Head of caudate nucleus (tissue), 42 donors: Measurements from ENCODE around the gene LAMB3.
"Not testable (repeated sequence)": the region's sequence is repeated elsewhere in the genome, so short reads cannot be mapped to it uniquely, and the experiment has no call there.

Experiments used
- DNase-seq, 42 donors: peaks; one replicate each; pipeline versions ENCODE4 v3.0.0 to v3.0.0-alpha.2; 2020 to 2021; ENCODE audit warnings: mixed read lengths in 7 of 42
- intact Hi-C: fragments of 100-400 bp; cut with DNase I; formaldehyde crosslinking; loops from one replicate; pipeline ENCODE4 v1.15.0; 2022

LAMB3 gene

DNA sequence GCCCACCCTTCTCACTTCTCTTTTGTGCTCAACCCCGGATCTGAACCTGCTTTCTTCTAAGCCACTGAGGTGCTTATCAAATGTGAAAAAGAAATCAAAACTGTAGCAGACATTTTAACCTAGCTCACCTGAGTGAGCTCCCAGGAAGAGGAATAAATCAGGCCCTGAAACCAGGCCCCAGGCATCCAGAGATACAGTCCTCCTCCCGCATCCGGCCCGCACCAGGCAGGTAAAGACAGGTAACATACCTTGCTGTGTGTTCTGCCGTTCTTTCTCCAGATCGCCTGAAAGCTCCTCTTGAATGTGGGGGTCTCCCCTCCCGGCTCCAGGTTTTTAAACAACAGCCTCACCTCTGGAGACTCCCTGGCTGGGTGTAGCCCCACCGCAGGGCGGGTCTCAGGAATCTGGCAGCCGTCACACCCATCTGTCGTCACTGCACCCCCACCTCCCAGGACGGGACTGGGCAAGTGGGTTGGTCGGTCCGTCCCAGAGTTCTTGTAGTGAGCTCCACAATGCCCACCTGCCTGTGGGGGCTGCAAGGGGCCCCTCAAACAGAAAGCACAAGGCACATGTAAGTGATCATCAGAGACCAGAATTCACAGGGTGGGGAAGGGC is at the start of gene LAMB3:
TSS of gene LAMB3 (minus strand) at position 305 of the 615 bp plus-strand sequence. CDS start 1,481 bp downstream, outside the sequence.
- DNase-seq, result no peak
- intact Hi-C loops, result no loop called here

DNA sequence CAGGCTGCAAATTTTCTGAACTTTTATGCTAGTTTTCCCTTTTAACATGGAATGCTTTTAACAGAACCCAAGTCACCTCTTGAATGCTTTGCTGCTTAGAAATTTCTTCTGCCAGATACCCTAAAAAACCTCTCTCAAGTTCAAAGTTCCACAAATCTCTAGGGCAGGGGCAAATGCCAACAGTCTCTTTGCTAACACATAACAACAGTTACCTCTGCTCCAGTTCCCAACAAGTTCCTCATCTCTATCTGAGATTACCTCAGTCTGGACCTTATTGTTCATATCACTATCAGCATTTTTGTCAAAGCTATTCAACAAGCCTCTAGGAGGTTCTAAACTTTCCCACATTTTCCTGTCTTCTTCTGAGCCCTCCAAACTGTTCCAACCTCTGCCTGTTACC is 48.5 kb upstream of the LAMB3 start:
- intact Hi-C loops, result not testable (repeated sequence)
- peak in 1 of 42 donors; percentile 12 for DNase-seq

DNA sequence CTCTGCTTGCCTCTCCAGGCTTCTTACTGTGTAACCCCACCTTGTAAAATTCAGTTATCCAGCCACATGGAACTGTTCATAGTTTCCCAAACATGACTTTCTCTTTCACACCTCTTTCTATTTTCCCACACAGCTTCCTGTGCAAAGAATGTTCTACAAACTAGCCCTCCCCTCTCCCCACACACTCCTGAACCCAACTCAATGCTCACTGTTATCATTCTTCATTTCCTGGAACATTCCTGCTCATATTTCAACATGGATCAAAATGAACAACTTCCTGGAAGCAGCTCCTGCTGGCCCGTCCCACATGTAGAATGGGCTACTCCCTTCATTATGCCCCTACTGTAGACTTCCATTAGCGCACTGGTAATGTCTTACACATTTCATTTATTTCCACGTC is 44.9 kb upstream of the LAMB3 start:
- DNase-seq, result peak in 1 of 42 donors; percentile 9
- intact Hi-C loops, result no loop called here

DNA sequence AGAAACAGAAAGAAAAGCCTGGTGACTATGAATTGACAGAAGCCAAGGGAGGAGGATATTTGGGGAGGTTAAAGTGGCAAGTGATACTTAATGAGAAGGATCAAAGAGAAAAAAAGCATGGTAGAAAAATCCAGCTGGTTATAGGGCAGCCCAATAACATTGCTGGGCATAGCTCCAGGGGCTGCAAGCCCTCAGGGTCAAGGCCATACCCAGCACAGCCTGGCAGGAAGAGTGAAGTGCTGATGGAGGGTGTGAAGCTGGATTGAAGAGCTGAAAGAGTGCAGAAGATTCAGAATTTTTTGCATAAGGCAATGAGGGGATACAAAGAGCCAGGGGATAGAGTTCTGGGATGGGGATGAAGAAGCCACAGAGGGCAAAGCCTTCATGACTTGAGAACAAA is 44.4 kb upstream of the LAMB3 start:
- intact Hi-C loops, result no loop called here
- no peak for DNase-seq

DNA sequence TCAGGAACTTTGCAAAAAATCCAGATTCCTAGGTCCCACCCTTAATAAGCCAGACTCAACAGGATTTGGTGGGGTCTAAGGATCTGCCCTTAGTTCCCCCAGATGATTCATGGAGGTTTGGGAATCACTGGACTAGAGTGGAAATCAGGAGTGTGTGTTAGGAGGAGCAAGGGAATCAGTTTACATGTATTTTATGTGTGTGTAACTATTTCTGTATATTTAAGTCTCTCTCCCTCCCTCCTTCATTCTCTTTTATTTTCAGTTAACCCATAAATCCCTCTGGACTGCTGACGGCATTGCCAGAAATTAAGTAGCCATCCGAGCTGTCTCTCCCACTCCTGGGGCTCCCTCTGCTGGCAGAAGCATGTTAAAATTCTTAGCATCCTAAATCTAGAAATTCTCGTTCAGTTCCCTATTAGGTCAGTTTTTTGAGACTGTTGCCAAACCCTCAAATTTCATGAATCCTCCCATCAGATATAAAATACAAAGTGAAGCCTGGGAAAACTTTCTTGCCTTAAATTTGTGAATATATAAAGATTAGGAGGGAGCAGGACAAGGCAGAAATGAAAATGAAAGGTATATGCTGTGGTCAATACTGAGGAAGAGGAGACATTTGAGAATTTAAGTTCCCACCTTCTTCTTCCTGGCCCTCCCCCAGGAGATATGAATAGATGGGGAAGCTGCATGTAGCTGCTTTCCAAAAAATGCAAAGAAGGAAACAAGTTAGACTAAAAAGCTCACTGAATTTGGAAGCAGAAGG is 40.7 kb upstream of the LAMB3 start:
- DNase-seq, result peak; percentile 47 to 94 (median 81)
- intact Hi-C loops, result loop anchor here (5.0 kb wide), 3 partner anchors 51 to 101 kb away; no protein-coding TSS in a partner anchor

DNA sequence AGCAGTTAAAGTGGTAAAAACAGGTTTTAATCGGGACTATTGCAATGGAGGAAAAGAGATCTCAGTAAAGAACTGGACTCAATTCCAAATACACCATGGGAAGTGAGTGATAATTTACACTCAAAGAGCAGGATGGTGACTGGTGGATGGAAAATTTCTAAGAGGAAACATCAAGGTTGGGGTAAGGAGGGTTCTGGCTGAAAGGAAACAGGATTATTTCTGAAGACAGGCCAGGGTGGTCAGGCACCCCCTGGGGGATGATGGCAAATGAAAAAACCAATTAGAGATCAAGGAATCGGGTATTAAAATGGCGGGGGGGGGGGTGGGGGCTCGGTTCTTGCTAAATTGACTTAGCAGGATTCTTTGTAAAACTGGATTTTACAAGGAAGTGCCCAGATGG is 40.1 kb upstream of the LAMB3 start:
- intact Hi-C loops, result loop anchor here (5.0 kb wide), 3 partner anchors 50 to 100 kb away; no protein-coding TSS in a partner anchor
- no peak for DNase-seq

DNA sequence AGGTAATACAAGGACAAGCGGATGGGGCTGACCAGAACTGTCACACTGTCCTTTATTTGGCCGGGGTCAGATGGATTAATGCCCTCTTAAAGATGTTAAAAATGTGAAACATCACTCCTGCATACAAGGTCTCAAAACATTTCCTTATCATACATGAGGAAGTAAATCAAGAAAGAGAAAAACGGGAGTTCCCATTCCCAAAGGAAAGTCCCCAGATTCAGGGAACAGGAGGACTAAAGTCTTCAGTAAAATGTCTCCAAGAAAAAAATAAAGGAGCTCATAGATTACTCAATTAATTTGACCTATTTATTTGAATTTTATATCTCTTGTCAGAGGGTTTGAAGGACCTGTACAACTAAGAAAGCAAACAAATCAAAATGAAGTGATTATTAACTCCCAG is 39.0 kb upstream of the LAMB3 start:
- intact Hi-C loops, result loop anchor here (5.0 kb wide), 3 partner anchors 49 to 99 kb away; no protein-coding TSS in a partner anchor

DNA sequence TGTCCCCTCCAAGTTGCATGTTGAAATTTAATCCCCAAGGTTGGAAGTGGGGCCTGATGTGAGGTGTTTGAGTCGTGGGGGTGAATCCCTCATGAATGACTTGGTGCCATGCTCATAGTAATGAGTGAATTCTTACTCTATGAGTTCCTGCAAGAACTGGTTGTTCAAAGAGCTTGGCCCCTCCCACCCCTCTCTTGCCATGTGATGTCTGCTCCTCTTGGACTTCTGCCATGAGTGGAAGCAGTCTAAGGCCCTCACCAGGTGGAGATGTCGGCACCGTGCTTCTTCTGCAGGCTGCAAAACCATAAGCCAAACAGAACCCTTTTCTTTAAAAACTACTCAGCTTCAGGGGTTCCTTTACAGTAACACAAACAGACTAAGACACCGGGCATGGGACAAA is 37.3 kb upstream of the LAMB3 start:
- DNase-seq, result no peak
- intact Hi-C loops, result no loop called here

More for the DNA sequence above, 39.0 kb upstream of the LAMB3 start:
- DNase-seq, result no peak

DNA sequence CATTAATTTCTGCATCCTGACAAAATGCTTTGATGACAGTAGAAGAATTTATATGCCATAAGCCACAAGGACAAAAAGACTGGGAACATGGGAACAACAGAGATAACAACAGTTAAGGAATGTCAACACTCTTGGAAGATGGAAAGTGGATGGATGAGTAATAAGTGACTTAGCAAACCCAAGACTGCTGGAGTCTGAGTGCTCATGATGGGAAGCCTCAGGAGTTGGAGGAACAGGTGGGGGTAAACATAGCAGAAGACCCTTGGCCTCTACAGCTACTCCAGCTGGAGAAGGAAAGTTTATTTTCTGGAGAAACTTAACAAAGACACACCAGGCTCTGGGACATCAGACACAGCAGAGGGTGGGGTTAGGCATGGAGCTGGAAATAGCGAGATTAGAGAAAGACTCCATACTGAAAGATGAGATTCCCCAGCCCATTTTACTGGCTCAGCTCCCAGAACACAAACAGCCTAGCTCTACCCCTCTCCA is 36.6 kb upstream of the LAMB3 start:
- intact Hi-C loops, result no loop called here
- no peak for DNase-seq

DNA sequence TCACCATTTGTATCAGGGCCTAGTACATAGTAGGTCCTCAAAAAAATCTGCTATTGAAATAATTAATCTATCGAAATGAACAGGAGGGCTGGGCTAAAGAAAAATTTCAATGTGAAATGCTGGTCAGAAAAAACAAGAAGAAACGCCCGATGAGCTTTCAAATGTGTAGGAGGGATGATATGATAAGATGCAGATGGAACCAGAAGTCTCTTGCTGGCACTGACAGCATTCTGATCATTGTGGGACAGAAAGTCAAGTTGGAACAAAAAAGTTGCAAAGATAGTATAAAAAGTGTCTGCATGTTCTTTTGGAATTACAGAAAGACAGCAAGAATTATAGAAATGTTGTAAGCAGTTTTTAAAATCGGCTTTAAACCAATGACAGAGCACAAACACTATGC is 34.1 kb upstream of the LAMB3 start:
- intact Hi-C loops, result no loop called here
- no peak for DNase-seq

DNA sequence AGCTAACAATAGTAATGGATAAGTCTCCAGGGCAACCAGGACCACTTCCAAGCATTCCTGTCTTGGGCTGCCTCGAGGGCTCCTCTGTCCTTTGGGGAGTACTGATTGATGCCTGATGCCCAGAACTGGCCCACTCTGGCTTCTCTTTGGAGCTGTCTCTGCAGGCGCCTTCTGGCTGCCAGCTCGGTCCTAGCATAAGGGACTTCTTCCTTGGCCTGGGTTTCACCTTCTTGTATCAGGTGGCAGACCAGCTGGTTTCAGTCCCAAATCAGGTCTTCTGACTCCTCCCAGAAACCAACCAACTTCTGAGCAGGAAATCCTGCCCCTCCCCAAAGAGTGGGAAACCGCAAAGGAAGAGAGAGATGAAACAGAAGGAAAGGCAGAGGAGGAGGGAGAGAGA is 33.6 kb upstream of the LAMB3 start:
- DNase-seq, result no peak
- intact Hi-C loops, result no loop called here

DNA sequence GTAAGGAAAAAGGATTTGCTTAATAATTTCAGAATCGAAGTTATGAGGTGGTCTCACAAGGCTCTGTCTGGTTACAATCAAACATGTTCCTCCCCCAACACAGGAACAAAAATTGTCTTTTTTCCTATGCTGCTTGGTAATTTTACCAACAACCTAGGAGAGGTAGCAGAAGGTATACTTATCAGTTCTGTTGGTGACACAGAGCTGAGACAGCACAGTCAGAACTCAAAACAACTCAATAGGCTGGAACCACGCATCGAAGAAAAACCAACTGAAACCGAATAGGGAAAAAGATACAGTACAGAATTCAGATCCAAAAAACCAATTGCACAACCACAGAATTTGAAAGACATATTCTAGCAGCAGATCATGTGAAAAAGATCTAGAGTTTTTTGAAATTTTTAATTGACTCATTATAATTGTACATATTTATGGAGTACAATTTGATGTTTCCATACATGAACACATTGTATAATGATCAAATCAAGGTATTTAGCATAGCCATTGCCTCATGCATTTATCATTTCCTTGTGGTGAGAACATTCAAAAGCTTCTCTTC is 26.8 kb upstream of the LAMB3 start:
- intact Hi-C loops, result no loop called here

DNA sequence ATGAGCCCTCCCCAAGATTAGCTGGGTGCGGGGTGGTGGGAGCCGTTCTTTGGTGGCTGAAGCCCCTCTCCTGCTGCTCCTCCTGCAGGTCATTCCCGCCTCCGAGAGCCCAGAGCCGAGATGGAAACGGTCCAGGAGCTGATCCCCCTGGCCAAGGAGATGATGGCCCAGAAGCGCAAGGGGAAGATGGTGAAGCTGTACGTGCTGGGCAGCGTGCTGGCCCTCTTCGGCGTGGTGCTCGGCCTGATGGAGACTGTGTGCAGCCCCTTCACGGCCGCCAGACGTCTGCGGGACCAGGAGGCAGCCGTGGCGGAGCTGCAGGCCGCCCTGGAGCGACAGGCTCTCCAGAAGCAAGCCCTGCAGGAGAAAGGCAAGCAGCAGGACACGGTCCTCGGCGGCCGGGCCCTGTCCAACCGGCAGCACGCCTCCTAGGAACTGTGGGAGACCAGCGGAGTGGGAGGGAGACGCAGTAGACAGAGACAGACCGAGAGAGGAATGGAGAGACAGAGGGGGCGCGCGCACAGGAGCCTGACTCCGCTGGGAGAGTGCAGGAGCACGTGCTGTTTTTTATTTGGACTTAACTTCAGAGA is 23.4 kb upstream of the LAMB3 start:
- DNase-seq, result peak in 36 of 42 donors; percentile 8 to 66 (median 30)
- intact Hi-C loops, result no loop called here

More for the DNA sequence above, 26.8 kb upstream of the LAMB3 start:
- no peak for DNase-seq

DNA sequence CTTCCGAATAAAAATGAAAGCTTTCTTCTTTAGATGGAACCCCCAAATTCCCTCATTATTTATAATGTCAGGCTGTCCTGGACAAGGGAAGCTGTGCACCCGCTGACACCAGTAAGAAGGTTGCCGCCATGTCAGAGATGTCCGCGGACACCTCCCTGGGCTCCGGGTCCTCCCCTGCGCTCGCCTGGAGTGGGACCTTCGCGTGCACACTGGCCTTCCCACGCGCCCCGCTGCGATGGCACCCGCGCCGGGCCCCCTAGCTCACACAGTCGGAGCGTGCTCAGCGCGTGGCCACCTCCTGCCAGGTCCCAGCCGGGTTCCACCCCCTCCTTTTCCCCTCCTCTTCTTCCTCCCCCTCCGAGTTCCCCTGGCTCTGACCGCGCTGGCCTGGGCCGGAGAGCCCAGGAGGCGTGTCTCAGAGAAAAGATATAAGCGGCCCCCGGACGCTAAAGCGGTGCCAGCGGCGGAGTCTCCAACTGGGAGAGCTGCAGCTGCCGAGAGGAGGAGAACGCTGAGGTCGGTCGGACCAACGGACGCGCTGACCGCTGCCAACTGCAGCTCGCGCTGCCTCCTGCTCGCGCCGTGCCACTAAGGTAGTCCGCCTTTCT is 22.8 kb upstream of the LAMB3 start, which contains the start of gene G0S2:
TSS of gene G0S2 (plus strand) at position 456 of the 608 bp plus-strand sequence. CDS start 273 bp downstream, outside the sequence.
- DNase-seq, result peak in 41 of 42 donors; percentile 22 to 79 (median 49)
- intact Hi-C loops, result no loop called here

DNA sequence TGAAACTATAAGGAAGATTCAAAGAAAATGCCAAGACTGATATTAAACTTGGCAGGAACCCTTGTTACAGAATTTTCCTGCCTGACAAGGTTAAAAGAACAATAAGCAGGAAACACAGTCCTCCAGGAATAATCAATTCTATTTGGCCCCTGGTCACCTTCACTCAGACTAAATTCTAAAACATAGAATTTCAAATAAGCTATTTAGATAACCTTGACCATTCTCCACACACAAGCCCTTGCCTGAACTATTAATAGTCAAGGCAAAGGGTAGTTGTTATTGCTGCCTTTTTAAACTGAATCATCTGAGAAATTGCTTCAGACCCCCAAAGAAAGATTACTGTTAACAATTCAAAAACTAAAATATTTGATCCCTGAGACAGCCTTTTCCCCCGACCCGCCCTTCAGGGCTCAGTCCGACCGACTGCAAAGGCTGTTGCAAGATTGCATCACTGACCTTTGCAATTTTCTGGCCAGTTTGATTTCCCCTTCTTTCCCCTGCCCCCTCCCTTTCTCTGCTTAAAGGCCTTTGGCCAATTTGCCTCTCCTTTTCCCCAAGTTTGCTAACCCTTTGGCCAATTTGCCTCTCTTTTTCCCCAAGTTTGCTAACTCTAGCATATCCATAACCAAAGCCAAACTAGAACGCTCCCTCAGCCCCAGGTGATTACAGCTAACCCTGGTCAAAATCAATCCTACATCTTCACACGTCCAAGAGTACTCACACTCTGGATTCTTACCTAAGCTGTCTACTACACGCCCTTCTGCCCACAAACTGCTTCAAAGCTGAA is 21.6 kb upstream of the LAMB3 start:
- intact Hi-C loops, result no loop called here
- peak in 1 of 42 donors; percentile 10 for DNase-seq

DNA sequence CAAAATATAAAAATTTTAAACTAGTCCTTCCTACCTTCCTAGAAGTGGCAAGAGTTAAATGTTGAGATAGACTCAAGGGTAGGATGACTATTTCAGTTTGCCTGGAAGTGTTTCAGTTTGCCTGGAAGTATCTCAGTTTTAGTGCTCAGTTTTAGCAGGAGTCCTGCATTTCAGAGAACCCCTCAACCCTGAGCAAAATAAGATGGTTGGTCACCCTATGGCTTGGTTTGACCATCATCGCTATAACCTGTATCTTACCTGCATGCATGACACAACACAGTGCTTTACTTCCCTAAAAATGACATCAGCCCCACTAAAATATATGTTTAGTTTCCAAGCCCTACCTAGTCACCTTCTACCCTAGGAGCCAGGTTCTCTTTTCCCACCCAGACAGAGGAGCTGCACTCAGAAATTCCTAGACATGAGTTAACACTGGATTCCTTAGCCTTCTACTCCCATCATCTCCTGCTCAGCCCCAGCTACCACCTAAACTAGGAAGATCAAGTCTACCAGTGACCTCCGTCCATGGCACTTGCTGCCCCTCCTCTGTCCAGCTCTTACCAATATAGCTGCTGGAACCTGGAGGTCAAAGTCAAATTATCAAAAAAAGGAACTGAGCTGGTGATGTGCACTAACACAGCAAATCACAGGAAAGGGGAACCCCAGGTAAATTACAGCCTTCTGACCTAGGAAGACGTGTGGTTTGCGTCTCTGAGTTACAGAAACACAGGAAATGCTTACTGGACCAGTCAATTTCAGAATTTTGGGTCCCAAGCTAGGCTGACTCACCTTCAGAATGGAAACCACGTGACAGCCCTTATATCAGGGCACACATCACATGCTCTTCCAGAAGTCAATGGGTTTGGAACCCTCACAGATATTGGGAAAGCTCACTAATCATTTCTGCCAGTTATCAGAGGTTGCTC is 20.7 kb upstream of the LAMB3 start:
- DNase-seq, result no peak
- intact Hi-C loops, result no loop called here

DNA sequence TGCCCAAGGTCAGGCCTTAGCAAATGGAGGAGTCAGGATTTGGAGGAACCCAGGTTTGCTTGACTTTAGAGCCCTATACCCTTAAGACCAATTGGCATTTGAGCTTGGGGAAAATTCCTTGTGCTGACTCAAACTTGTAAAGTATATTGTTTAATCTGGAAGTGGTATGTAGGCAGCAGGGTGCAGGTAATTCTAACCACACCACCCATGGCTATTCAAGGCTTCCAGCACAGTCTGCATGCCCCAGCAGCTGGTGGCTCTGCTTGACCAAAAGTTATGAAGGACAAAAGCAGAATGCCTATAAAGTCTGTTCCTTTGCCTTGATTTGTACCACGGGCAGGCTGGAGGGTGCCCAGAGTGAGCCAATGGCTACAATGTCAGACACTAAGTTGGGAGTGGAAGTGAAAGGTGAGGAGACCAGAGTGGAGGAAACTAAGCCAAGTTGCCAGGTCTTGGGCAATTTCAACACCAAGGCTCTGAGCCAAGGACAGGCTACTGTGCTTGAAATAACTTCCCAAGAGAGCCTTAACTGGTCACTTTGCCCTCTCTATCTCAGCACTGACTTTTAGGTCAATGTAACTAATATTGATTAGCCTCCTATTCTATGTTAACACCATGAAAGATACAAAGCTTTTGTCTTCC is 18.3 kb upstream of the LAMB3 start:
- DNase-seq, result no peak
- intact Hi-C loops, result no loop called here
